COR-L47 (cell line): ENCODE results near the gene PEX7.
"Not testable (repeated sequence)": the region's sequence is repeated elsewhere in the genome, so short reads cannot be mapped to it uniquely, and the experiment has no call there.

ENCODE experiments used
- DNase-seq: peaks from one replicate; lab custom pipeline; 2025; lab: John Stamatoyannopoulos, UW

Gene PEX7, protein sequence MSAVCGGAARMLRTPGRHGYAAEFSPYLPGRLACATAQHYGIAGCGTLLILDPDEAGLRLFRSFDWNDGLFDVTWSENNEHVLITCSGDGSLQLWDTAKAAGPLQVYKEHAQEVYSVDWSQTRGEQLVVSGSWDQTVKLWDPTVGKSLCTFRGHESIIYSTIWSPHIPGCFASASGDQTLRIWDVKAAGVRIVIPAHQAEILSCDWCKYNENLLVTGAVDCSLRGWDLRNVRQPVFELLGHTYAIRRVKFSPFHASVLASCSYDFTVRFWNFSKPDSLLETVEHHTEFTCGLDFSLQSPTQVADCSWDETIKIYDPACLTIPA

DNA sequence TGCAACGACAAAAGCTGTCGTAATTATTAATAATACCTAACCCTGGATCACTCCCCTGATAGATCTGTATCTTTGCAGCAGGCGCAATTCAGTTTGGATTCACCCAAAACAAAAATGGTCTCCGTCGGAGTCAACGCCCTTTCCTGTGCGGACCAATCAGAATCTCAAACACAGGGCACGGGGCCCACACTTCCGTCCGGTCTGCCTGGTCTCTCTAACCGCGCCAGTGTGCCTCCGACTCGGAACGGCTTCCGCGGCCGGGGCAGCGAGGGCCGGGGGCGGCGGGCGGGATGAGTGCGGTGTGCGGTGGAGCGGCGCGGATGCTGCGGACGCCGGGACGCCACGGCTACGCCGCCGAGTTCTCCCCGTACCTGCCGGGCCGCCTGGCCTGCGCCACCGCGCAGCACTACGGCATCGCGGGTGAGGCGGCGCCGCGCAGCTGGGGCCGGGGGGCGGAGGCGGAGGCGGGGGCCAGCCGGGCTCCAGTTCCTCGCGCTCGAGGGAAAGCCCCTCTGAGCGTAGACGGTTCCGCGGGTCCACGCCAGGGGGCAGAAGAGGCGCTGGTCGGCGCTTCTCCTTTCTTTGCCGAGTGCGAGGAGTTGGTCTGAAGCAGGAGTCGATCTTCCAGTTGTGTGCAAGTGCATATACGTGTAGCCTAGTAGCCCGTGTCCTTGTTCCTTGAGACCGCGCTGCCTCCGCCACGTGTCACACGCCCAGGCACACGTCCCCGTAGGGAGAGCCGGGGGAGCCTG is at the start of gene PEX7:
PEX7 (plus strand) TSS at position 217 of the 752 bp plus-strand sequence; CDS start at position 291, 74 bp downstream.
- peak; percentile 72 for DNase-seq

DNA sequence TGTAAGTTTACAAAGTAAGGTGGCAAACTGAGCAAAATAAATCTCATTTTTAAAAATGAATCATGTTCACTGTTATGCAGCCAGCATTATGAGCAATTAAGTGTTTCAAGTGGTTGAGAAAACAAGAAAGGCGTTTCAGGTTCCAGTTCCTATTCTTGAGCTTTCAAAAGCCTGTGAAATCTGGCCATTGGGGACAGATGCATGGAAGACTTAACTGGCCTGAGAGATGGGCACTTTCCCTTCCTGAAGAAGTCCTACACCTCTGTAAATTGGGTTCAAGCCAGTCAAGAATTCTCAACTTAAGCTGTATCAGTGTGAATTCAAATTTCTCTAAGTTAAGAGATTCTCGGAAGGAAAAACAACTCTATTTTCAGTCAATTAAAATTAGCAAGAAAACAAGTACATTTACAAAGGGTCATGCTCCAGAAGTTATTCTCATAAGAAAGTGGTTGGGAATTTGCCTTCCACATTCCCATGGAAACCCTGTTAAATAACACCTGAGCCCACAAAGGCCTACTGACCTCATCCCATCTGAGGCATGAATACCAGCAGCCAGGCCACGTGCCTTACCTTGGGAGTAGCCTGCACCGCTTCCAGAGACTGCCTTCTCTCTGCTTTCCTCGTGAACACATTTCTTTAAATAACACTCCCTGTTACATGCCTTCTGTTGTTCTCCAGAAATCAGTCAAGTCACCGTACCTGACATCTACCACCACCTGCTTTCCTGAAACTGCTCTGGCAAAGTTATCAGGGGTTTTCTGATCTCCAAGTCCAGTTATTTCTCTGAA is 49.5 kb upstream of the PEX7 start:
- no peak for DNase-seq

DNA sequence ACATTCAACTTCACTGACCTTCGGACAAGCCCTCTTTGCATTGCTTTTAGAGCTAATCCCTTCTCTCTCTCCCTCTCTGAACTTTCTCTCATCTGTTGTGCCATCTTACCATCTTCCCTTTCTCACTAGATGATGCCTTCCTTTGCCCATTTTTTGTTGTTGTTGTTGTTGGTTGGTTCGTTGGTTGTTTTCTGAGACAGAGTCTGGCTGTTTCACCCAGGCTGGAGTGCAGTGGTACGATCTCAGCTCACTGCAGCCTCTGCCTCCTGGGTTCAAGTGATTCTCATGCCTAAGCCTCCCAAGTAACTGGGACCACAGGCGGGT is 49.0 kb upstream of the PEX7 start:
- DNase-seq, result no peak

DNA sequence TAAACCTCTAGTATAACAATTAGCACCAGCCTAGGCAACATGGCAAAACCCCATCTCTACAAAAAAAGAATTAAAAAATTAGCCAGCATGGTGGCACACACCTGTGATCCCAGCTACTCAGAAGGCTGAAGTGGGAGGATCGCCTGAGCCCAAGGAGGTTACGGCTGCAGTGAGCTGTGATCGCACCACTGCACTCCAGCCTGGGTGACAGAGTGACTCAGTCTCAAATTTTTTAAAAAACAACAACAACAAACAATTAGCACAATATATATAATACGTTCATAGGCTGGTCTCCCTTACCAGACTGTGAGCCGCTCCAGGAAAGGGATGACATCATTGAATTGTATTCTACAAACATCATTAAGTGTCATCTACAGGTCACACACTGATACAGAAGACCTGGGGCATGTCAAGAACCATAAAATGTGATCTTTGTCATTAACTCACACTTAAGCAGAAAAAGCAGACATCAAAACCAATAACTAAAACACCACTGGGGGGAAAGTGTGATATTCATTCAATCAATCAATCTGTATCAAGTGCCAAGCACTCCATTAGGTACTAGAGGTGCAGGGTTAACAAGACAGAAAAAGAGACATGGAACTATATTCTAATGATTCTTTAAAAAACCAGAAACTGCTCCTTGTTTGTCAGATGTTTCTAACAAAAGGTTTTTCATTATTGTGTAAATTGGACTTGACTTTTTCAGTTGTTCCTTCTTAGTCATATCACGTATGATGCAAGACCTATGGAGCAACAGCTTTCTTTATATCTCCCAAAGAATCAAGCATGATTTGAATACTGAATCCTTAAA is 48.0 kb upstream of the PEX7 start:
- no peak for DNase-seq

DNA sequence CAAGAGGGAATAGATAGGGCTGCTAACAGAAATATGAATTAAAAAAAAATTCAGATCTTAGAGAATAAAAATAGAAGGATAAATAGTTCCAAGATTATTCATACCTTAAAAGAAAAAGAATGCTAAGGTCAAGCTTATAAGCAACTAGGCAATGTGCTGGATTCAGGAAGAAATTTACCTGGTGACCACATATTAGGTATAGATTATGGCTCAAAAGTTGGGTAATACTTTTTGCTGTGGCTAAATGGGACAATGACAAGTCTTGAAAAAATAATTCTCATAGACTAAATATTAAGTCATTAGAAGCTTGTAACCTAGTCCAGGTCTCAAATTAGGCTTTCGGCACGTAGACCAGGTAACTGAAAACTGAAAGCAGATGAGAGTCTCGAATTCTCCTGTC is 47.3 kb upstream of the PEX7 start:
- no peak for DNase-seq

DNA sequence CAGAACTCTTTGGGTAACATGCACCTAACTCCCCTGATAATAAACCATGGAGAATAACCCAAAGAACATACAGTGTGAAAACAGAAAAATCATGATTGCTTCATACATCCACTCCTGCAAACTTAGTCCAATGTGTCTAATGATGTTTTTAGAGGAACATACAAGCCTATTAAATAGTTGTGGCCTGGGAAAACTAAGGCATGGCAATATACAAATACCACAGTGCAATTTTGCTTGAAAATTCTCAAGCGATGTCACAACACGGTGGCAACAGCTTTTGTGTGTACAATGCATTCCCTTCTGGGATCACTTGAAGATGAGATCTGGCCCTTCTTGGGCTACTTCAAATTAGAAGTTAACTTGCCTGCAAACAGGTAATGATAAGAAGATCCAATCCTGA is 46.8 kb upstream of the PEX7 start:
- DNase-seq, result no peak

DNA sequence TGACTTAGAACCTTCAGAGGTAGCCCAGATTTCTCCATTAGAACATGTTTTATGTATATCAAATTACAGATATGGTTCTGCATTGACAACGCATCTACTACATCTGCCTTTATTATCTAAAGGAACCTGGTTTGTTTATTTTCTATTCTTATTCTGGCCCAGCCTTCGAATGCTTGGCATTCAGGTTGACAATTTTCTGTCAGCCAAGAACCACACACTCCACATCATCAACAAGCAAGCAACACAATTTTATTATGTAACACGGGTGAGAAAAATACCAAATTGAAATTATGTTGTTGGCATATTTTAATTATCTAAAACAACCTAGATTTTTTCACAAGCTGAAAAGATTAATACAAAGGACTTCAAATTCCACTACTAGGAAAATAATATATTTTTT is 44.7 kb upstream of the PEX7 start:
- no peak for DNase-seq

DNA sequence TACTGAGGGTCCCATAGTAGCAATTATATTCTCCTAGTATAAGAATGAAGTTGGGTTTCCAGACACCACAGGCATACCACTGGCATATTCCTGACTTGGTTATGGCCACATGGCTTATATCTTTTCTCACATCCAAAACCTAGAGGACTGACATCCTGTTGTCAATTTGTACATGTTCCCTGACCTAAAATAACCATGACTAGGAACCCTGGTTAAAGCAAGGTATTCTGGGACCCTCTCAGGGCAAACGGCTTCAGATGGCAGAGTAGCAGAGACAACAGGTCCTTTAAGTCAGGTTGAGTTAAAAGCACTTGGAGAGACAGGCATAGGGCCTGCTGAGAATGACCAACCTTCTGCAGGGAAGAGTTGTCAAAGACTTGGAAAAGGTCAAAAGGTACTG is 42.7 kb upstream of the PEX7 start:
- DNase-seq, result no peak

DNA sequence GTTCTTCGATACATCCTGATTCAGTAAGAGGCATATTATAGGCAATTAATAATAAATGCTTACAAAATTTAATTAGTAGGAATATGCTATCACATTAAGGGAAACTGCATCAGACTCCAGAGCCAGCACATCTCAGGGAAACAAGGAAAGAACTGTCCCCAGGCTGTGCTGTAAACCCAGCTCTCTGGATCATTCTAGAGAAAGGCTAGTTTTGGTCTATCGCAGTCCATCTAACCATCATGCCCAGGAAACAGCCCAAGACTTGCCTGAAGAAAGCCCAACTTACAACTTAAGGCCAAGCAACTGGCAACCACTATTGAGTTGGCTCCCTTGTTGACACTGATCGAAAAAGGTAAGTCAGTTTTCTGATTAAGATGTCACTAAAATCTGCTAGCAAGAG is 41.4 kb upstream of the PEX7 start:
- DNase-seq, result no peak

DNA sequence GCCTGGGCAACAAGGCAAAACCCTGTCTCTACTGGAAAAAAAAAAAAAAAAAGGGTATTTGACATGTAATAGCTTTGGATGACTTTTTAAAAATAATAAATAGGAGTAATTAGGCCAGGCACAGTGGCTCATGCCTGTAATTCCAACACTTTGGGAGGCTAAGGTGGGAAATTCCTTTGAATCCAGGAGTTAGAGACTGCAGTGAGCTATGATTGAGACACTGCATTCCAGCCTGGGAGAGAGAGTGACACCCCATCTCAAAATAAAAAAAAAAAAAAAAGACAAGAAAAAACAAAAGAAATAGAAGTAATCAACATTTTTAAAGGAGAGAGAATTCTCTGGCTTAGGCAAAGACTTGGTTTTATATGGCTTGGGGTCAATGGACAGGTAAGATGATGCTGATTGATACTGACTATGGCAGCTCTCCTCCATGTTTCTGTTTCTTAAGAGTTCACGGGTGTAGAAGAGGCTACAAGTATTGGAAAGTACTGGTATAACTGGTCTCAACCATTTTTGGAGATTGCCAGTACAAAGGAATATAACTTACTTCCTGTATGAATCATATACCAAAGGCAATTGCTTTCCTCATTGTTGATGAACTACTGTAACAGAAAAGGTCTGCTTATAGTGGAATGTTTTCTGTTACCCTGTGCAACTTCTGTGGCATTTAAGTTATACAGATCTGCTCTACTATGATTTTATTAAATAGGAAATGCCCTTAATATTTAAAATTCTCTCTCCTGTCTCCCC is 40.2 kb upstream of the PEX7 start:
- DNase-seq, result no peak

DNA sequence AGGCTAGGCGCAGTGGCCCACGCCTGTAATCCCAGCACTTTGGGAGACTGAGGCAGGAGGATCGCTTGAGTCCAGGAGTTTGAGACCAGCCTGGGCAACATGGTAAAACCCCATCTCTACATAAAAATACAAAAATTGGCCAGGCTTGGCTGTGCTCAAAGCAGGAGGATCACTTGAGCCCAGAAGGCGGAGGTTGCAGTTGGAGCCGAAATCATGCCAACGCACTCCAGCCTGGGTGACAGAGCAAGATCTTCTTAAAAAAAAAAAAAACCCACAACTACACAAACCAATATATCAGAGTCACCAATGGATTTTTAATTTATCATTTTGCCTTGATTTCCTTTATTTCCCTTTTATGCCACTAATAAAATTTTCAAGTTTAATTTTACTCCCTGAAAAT is 39.4 kb upstream of the PEX7 start:
- no peak for DNase-seq

DNA sequence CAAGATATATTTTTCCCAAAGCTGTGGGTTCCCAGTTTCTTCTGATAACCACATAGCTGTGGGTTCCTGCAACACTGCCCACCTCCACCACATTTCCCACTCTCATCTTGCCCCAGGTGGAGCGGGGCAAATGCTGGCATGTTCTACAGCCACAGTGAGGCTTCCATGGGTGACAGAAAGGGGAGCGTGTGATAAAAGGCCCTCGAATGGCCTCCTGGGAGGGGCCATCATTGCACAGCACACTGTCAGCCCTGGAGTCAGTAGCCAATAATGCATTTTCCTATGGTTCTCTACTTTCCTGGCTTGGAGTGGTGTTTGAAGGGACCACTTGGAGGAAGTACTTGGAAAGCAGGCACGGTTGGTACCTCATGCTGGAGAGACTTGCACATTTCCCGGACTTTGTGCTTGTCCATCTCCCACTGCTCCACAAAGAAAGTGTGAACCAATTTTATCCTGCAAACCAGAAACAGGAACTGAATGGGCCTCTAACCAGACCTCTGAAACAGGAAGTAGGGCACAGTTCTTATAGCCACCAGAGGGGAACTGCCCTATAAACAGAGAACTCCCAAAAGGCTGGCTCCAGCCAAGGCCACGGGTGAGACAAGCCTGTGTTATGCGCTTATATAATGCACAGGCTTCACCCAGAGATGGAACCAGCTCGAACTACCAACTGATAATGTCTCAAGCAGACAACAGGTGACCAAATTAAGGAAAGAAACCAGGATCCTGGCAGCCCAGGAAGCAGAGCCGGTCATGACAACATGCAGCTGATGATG is 38.7 kb upstream of the PEX7 start:
- no peak for DNase-seq

DNA sequence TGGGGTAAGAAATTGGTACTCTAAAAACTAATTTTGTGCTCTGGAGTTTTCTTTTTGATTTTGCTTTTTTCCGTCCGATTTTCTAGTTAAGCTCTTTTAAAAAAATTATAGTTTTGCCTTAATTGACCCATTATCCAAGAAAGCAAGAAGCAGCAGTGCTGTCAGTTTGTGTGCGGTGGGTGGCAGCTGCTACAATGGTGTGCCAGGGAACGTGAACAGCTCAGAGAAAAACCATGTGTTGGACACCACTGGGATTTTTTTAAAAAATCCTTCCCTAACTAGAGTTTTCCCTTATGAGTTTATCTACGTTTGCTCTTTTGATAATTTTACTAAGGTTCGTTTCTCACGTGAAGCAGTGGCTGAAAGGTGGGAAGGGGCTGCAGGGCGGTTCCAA is 38.1 kb upstream of the PEX7 start:
- DNase-seq, result no peak

DNA sequence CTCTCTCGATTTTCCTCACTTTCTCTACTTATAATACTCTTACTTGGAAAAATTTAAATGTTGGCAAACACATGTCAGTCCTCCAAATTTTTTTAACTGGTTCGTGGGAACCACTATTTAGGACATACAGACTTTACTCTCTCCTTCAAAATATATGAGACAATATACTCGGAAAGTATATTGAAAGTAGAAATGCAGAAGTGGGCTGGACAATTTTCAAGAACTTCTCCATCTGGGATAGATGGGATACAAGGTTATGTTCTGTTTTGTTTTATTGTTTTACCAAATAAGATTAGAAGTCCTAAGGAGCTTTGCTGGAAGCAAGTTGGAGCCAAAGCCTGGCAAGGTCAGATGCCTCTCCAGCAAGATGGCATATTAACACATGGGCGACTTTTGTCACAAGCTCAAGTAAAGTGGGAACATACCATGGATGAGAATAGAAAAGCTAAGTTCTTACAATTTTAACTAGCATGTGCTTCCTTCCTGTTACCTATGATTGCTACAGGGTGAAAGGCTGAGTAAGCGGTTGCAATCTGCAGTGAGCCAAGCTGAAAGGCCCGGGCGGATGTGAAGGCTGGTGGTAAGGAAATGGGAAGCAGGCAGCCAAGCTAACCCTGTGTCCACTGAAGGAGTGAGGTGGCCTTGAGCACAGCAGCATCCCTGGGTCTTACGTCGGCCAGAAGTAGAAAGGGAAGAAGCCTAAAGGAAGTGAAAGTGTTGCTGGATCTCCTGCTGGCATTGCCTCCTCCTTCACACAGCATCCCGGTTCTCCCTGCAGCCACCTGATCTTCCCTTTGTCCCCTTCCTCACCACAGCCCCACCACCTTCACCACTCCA is 37.3 kb upstream of the PEX7 start:
- no peak for DNase-seq

DNA sequence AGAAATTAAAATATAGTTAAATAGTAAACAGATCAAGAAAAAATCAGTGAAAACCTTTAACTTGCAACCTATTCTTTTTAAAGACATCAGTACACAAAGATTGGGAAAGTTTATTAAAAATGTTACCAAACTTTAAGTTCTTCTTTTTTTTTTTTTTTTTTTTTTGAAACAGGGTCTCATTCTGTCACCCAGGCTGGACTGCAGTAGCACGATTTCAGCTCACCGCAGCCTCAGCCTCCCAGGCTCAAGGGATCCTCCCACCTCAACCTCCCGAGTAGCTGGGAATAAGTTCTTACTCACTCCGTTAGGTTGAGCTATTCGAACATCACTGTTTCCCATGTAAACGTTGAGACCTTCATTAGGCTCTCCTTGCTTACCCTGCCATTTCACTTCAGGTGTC is 35.7 kb upstream of the PEX7 start:
- no peak for DNase-seq

DNA sequence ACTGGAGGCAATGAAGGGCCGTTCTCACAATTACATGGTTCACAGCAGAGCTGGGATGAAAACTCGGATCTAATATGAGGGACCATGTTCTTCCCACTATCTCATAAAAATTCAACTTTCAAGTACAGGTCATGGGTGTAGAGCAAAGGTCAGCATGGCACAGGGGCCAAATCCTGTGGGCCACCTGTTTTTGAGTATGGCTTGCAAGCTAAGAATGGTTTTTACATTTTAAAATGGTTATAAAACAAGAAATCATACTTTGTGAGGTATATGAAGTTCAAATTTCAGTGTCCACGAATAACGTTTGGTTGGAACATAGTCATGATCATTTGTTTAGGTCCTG is 34.7 kb upstream of the PEX7 start:
- DNase-seq, result no peak

DNA sequence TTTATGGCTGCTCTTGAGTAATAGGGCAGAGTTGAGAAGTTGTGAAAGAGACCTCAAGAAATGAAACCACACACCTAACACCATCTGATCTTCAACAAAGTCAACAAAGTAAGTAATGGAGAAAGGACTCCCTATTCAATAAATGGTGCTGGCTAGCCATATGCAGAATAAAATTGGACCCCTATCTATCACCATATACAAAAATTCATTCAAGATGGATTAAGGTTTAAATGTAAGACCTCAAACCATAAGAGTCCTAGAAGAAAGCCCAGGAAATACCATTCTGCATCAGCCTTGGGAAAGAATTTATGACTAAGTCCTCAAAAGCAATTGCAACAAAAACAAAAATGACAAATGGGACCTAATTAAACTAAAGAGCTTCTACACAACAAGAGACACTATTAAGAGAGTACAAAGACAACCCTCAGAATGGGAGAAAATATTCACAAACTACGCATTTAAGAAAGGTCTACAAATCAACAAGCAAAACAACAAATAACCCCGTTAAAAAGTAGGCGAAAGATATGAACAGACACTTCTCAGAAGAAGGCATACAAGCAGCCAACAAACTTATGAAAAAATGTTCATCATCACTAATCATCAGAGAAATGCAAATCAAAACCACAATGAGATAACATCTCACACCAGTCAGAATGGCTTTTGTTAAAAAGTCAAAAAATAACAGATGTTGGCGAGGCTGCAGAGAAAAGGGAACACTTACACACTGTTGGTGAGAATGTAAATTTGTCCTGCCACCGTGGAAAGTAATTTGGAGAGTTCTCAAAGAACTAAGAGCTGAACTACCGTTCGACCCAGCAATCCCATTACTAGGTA is 34.1 kb upstream of the PEX7 start:
- no peak for DNase-seq

DNA sequence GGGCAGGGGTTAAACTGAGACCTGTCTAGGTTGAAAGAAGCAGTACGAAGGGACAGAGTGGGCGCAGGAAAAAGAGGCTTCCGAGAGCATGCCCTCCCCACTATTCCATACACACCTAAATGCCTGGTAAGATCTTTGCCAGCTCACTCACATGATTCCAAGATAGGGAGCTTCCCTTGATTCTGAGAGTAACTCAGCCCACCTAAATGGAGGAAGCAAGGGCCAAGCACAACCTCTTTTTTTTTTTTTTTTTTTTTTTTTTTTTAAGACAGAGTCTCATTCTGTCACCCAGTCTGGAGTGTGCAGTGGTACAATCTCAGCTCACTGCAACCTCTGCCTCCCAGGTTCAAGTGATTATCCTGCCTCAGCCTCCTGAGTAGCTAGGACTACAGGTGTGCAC is 33.0 kb upstream of the PEX7 start:
- not testable (repeated sequence) for DNase-seq
